Loucy (cell line): Measurements from ENCODE around the gene PCSK5.

ENCODE experiments used
- H2AFZ ChIP-seq: fragments of 200-600 bp; sonication (generic); 2 replicates; pipeline ENCODE4 v1.6.0; 2016; ENCODE audit warnings: antibody characterized with exemption, mild to moderate bottlenecking, low read length, moderate library complexity
- H3F3A ChIP-seq: fragments of 200-600 bp; 2 replicates; pipeline ENCODE4 v1.6.0; 2016; ENCODE audit warnings: antibody characterized with exemption, low read depth, mild to moderate bottlenecking
- H3K27me3 ChIP-seq: fragments of 200-600 bp; sonication (generic); 2 replicates; pipeline ENCODE4 v1.6.1; 2014; ENCODE audit warnings: low read length, mild to moderate bottlenecking; ENCODE audit not compliant: insufficient read depth, poor library complexity, severe bottlenecking
- H3K36me3 ChIP-seq: fragments of 200-600 bp; sonication (generic); 2 replicates; pipeline ENCODE4 v1.6.1; 2016; ENCODE audit warnings: low read length; ENCODE audit not compliant: insufficient read depth
- H3K4me1 ChIP-seq: fragments of 200-600 bp; sonication (generic); 2 replicates; pipeline ENCODE4 v1.5.1; 2014; ENCODE audit warnings: low read length, mild to moderate bottlenecking; ENCODE audit not compliant: insufficient read depth, poor library complexity, severe bottlenecking
- H3K4me2 ChIP-seq: fragments of 200-600 bp; sonication (generic); 2 replicates; pipeline ENCODE4 v1.6.0; 2014; ENCODE audit warnings: antibody characterized with exemption, low read length, low read depth, mild to moderate bottlenecking; ENCODE audit not compliant: poor library complexity, severe bottlenecking
- H3K4me3 ChIP-seq: fragments of 200-600 bp; sonication (generic); 2 replicates; pipeline ENCODE4 v1.5.1; 2014; ENCODE audit warnings: low read length, mild to moderate bottlenecking, mixed read lengths; ENCODE audit not compliant: poor library complexity, severe bottlenecking
- H3K79me2 ChIP-seq: fragments of 200-600 bp; sonication (generic); 2 replicates; pipeline ENCODE4 v1.6.1; 2014; ENCODE audit warnings: low read length; ENCODE audit not compliant: insufficient read depth
- H3K9ac ChIP-seq: fragments of 200-600 bp; sonication (generic); 2 replicates; pipeline ENCODE4 v1.6.0; 2014; ENCODE audit warnings: mild to moderate bottlenecking, low read depth, low read length, moderate library complexity; ENCODE audit not compliant: poor library complexity, severe bottlenecking
- H3K9me2 ChIP-seq: fragments of 200-600 bp; sonication (generic); replicated peaks from 2 replicates; pipeline ENCODE4 v1.6.1; 2016; ENCODE audit warnings: low read depth, low read length, mixed read lengths
- H3K9me3 ChIP-seq: fragments of 200-600 bp; sonication (generic); 2 replicates; pipeline ENCODE4 v1.6.1; 2014; ENCODE audit warnings: mild to moderate bottlenecking, antibody characterized with exemption, low read length, low read depth; ENCODE audit not compliant: insufficient read depth
- H4K20me1 ChIP-seq: fragments of 200-600 bp; sonication (generic); 2 replicates; pipeline ENCODE4 v1.6.0; 2014; ENCODE audit warnings: antibody characterized with exemption, low read length, mild to moderate bottlenecking; ENCODE audit not compliant: insufficient read depth, poor library complexity, severe bottlenecking
- CTCF ChIP-seq: fragments of 200-600 bp; sonication (generic); conservative IDR thresholded peaks from 2 replicates; pipeline ENCODE4 v1.5.1; 2014; ENCODE audit warnings: mild to moderate bottlenecking, antibody characterized with exemption, low read length
- EZH2phosphoT487 ChIP-seq: fragments of 200-600 bp; IDR thresholded peaks from 2 replicates; pipeline ENCODE4 v1.6.1; 2018; ENCODE audit warnings: antibody characterized with exemption, mild to moderate bottlenecking, moderate library complexity, borderline replicate concordance

The PCSK5 gene

GRCh38 chr9:76161541-76161940, 271.1 kb downstream of the PCSK5 start:
- Histone ChIP-seq H3K4me1 (peaks cover 23% of the 10 kb centered on the region), H3K9ac (no peak overlapping the region), H3K9me3 (no peaks in the 10 kb centered on the region), H3K4me3 (no peak overlapping the region), H3K36me3 (no peaks in the 10 kb centered on the region), H4K20me1 (no peaks in the 10 kb centered on the region), H3F3A (no peaks in the 10 kb centered on the region), H3K4me2 (no peak overlapping the region), H3K9me2 (no peaks in the 10 kb centered on the region), H3K79me2 (no peaks in the 10 kb centered on the region), H3K27me3 (no peaks in the 10 kb centered on the region), H2AFZ (no peak overlapping the region)
- TF ChIP-seq CTCF (no peak), EZH2phosphoT487 (no peak)

GRCh38 chr9:76162086-76162730, 271.7 kb downstream of the PCSK5 start:
- Histone ChIP-seq H2AFZ (no peak overlapping the region), H3K36me3 (no peaks in the 10 kb centered on the region), H3K79me2 (no peaks in the 10 kb centered on the region), H4K20me1 (no peaks in the 10 kb centered on the region), H3K4me1 (peaks cover 29% of the 10 kb centered on the region), H3K9me2 (no peaks in the 10 kb centered on the region), H3K4me2 (no peak overlapping the region), H3K9me3 (no peaks in the 10 kb centered on the region), H3K27me3 (no peaks in the 10 kb centered on the region), H3F3A (peaks cover 4% of the 10 kb centered on the region; the same call in 1 of the 2 replicates), H3K9ac (no peak overlapping the region), H3K4me3 (no peak overlapping the region)
- TF ChIP-seq EZH2phosphoT487: no peak
- TF ChIP-seq CTCF: no peak

GRCh38 chr9:76162751-76163500, 272.5 kb downstream of the PCSK5 start:
- Histone ChIP-seq H3K9me2 (no peaks in the 10 kb centered on the region), H3K36me3 (no peaks in the 10 kb centered on the region), H3K27me3 (no peaks in the 10 kb centered on the region), H3K4me1 (peaks cover 37% of the 10 kb centered on the region), H4K20me1 (no peaks in the 10 kb centered on the region), H3K79me2 (no peaks in the 10 kb centered on the region), H3K9ac (no peak overlapping the region), H2AFZ (no peak overlapping the region), H3F3A (peaks cover 4% of the 10 kb centered on the region; the same call in 1 of the 2 replicates), H3K9me3 (no peaks in the 10 kb centered on the region), H3K4me3 (no peak overlapping the region), H3K4me2 (no peak overlapping the region)
- no peak for TF ChIP-seq EZH2phosphoT487
- TF ChIP-seq CTCF: no peak
